Activated naive CD4-positive, alpha-beta T cell treated with anti-CD3 and anti-CD28 coated beads, Interleukin-2, amount 50 U/mL, for 72 hours (primary cell): ENCODE data around the gene IGF2BP2. TPM values are rescaled to one million over a fixed set of nuclear protein-coding genes. Genes with fewer than 3 reads are reported as not detected.

Experiments
- total RNA-seq, 2 donors: library from RNA; stranded (reverse); gene quantifications; one replicate each; pipeline ENCODE4 v1.2.3, GENCODE V29; 2022

The IGF2BP2 gene
- total RNA-seq, 2 donors from 2014 or later, result 0.46 to 2.9 TPM

Other genes starting within 250 kb of the IGF2BP2 start
- gene SENP2, start 238.7 kb downstream of the IGF2BP2 start, total RNA-seq, result 10 to 100 TPM; 30.6 to 38.6 TPM
- 100 to 1,000 TPM; 164 to 269 TPM for gene TRA2B, start 113.0 kb upstream of the IGF2BP2 start, total RNA-seq